ENCODE results near the gene IER5. TPM values are rescaled to one million over a fixed set of nuclear protein-coding genes. Genes with fewer than 3 reads are reported as not detected.

Gene IER5
- total RNA-seq, 2 donors from 2014 or later, result 10.3 to 14.3 TPM

DNA sequence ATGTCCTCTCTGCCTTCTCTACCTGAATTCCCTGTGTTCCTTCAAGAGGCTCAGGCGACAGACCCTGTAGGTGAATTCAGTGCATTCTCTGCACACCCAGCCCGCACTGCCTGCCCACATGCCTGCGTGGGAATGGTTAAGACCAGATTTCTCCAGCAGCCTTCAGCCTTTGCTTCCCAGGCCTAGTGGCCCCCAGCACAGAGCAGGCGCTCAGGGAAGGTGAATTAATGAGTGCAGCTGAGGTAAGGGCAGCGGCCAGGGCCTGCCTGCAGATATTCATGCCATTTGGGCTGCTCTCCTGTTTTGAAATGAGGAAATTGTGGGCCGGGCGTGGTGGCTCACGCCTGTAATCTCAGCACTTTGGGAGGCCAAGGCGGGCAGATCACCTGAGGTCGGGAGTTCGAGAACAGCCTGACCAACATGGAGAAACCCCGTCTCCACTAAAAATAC lies 45.5 kb downstream of the IER5 start:
- Histone ChIP-seq H3K27me3 (replicated peaks; ENCODE audit: insufficient read depth) (no peaks in the 10 kb centered on the region), H3K4me3 (no peak overlapping the region), H3K4me1 (replicated peaks) (no peaks in the 10 kb centered on the region), H3K36me3 (no peaks in the 10 kb centered on the region), H3K9me3 (no peaks in the 10 kb centered on the region), H3K27ac (no peak overlapping the region)
- intact Hi-C loops (cut with DNase I), result no loop called here
- TF ChIP-seq POLR2A (IDR thresholded peaks at IDR 0.05) (no peak), POLR2AphosphoS5 (IDR thresholded peaks at IDR 0.05) (no peak)
- 94% methylated on average over 12 of the region's 12 CpGs for WGBS
- DNase-seq (ENCODE audit: low spot score), result no peak

DNA sequence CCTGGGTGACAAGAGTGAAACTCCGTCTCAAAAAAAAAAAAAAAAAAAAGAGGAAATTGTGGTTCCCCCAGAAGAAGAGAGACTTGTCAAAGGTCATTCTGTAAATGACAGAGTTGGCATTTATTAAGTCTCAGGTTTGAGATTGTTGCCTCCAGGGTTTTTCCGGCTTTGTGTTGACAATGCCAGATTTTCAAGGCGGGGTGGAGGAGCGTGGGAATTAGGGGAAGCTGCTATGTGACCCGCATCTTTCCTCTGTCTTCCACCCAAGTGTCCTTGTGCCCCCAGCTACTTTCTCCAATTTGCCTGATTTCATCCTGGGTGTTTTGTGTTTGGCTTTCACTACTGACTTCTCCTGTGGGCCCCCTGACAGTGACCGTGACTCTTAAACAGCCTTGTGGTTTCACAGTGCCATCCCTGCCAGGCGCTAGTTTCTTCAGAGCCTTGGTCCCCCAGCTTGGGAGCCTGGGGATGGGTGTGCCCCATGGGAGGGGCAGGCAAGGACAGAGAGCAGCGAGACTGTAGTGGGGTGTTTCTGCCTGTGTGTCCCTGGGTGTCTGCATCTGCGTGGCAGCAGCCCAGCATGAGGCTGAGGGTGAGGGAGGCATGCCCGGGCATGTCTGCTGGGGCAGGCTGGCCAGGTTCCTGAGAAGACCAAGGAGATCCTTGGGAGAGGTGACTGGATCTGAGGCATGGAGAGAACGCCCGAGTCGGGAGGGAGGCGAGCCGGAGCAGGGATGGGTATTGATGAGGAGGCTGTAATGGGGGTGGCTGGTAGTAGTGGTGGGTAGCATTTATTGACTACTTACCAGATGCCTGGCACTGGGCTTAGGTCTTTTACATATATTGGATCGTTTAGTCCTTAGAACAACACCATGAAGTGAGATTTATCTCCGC lies 46.3 kb downstream of the IER5 start:
- Histone ChIP-seq H3K27me3 (replicated peaks; ENCODE audit: insufficient read depth) (no peaks in the 10 kb centered on the region), H3K4me1 (replicated peaks) (no peaks in the 10 kb centered on the region), H3K27ac (peak overlapping the region; percentile 23 to 55), H3K4me3 (no peak overlapping the region), H3K9me3 (no peaks in the 10 kb centered on the region), H3K36me3 (no peaks in the 10 kb centered on the region)
- 40% methylated on average over 17 of the region's 17 CpGs for WGBS
- peak; percentile 81 for DNase-seq (ENCODE audit: low spot score)
- intact Hi-C loops (cut with DNase I), result no loop called here
- peak; percentile 34 for TF ChIP-seq POLR2A (IDR thresholded peaks at IDR 0.05)
- peak; percentile 66 for TF ChIP-seq POLR2AphosphoS5 (IDR thresholded peaks at IDR 0.05)
- TF ChIP-seq, protein P1, sequence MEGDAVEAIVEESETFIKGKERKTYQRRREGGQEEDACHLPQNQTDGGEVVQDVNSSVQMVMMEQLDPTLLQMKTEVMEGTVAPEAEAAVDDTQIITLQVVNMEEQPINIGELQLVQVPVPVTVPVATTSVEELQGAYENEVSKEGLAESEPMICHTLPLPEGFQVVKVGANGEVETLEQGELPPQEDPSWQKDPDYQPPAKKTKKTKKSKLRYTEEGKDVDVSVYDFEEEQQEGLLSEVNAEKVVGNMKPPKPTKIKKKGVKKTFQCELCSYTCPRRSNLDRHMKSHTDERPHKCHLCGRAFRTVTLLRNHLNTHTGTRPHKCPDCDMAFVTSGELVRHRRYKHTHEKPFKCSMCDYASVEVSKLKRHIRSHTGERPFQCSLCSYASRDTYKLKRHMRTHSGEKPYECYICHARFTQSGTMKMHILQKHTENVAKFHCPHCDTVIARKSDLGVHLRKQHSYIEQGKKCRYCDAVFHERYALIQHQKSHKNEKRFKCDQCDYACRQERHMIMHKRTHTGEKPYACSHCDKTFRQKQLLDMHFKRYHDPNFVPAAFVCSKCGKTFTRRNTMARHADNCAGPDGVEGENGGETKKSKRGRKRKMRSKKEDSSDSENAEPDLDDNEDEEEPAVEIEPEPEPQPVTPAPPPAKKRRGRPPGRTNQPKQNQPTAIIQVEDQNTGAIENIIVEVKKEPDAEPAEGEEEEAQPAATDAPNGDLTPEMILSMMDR (IDR thresholded peaks at IDR 0.05), result no peak

DNA sequence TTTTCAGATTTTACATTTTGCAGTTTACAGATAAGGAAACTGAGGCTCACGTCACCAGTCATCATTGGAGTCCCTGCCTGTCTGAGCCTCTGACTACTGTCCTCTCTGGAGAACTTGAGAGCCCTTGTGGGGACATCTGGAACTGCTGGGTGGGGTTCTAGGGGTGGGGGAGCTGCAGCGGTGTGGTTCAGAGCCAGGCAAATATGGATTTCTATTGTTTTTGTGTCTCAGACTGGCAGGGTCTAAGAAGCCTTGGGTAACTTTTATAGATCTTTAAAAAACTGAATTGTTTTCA lies 46.9 kb downstream of the IER5 start:
- WGBS, result 40% methylated on average over 2 of the region's 2 CpGs
- intact Hi-C loops (cut with DNase I), result no loop called here
- H3K4me3 ChIP-seq, result no peak overlapping the region
- no peaks in the 10 kb centered on the region for H3K36me3 ChIP-seq
- H3K27ac ChIP-seq, result peak overlapping the region; percentile 23 to 55
- no peak for DNase-seq (ENCODE audit: low spot score)
- no peaks in the 10 kb centered on the region for H3K4me1 ChIP-seq (replicated peaks)
- H3K27me3 ChIP-seq (replicated peaks; ENCODE audit: insufficient read depth), result no peaks in the 10 kb centered on the region
- H3K9me3 ChIP-seq, result no peaks in the 10 kb centered on the region
- TF ChIP-seq, protein P1 (IDR thresholded peaks at IDR 0.05), result peak in 3 of 4 experiments; percentile 13 to 16 (median 16)
- no peak for TF ChIP-seq POLR2AphosphoS5 (IDR thresholded peaks at IDR 0.05)
- no peak for TF ChIP-seq POLR2A (IDR thresholded peaks at IDR 0.05)

DNA sequence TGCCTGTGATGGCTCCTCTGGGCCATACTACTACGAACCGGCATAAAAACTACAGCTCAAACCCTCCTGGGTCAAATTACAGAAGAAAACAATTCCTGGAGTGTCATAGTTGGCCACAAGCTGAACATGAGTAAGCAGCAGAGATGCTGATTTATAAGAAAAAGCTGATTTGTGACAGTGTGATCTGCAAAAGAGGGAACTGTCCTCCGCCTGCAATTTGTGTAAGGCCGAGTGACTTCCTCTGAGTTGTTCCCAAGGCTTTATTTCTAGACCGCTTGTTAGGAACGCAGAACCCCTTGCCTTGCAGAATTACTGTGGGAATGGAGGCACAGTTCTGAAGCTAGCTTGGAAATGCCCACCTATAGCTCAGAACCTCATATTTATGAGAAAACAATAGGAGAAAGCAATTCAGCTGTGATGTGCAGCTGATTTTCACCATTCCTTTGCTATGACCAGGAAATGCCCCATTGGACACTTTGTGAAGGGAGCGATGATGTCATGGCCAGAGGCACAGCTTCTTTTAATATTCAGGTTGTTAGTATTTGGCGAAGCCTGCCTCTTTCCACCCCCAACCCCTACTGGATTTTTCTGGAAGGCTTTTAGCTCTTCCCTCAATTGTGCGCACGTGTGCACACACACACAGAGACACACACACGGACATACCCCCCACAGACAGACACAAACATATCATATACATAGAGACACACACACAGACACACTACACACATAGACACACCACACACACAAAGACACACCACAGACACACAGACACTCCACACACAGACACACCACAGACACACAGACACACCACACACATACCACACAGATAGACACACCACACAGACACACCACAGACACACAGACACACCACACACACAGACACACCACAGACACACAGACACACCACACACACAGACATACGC lies 47.6 kb downstream of the IER5 start:
- intact Hi-C loops (cut with DNase I), result no loop called here
- Histone ChIP-seq H3K4me3 (no peak overlapping the region), H3K4me1 (replicated peaks) (no peaks in the 10 kb centered on the region), H3K27ac (peak overlapping the region in 1 of 2 donors; percentile 55), H3K36me3 (no peaks in the 10 kb centered on the region), H3K9me3 (no peaks in the 10 kb centered on the region), H3K27me3 (replicated peaks; ENCODE audit: insufficient read depth) (no peaks in the 10 kb centered on the region)
- WGBS, result 80% methylated on average over 12 of the region's 12 CpGs
- no peak for DNase-seq (ENCODE audit: low spot score)
- no peak for TF ChIP-seq POLR2A (IDR thresholded peaks at IDR 0.05)
- TF ChIP-seq, protein P1 (IDR thresholded peaks at IDR 0.05), result no peak
- TF ChIP-seq POLR2AphosphoS5 (IDR thresholded peaks at IDR 0.05), result no peak

DNA sequence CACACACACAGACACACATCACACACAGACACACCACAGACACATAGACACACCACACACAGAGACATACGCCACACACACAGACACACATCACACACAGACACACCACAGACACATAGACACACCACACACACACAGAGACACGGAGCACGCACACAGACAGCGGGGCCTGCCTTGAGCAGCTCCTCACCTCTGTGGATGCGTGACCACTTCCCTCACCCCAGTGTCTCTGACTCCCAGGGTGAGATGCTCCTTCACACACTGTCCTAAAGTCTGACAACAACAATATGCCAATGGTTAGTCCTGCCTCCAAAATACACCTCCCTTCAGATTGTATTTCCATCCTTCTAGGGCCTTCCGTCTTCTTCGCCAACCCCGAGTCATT lies 48.2 kb downstream of the IER5 start:
- 100% methylated on average over 6 of the region's 8 CpGs for WGBS
- DNase-seq (ENCODE audit: low spot score), result no peak
- no peaks in the 10 kb centered on the region for H3K27me3 ChIP-seq (replicated peaks; ENCODE audit: insufficient read depth)
- intact Hi-C loops (cut with DNase I), result no loop called here
- no peak overlapping the region for H3K4me3 ChIP-seq
- TF ChIP-seq POLR2A (IDR thresholded peaks at IDR 0.05) (no peak), POLR2AphosphoS5 (IDR thresholded peaks at IDR 0.05) (no peak)
- TF ChIP-seq, protein P1 (IDR thresholded peaks at IDR 0.05), result no peak
- H3K36me3 ChIP-seq, result no peaks in the 10 kb centered on the region
- H3K27ac ChIP-seq, result no peak overlapping the region
- H3K4me1 ChIP-seq (replicated peaks), result no peaks in the 10 kb centered on the region
- H3K9me3 ChIP-seq, result no peaks in the 10 kb centered on the region
